UCSD-AML1 (cell line): Measurements from ENCODE around the gene JDP2.
A peak's percentile ranks its signal among the peaks of the same experiment; 100 is the strongest.

Experiments used
- DNase-seq: peaks from one replicate; lab custom pipeline; 2025; ENCODE audit not compliant: unreplicated experiment; lab: John Stamatoyannopoulos, UW

JDP2 gene

DNA sequence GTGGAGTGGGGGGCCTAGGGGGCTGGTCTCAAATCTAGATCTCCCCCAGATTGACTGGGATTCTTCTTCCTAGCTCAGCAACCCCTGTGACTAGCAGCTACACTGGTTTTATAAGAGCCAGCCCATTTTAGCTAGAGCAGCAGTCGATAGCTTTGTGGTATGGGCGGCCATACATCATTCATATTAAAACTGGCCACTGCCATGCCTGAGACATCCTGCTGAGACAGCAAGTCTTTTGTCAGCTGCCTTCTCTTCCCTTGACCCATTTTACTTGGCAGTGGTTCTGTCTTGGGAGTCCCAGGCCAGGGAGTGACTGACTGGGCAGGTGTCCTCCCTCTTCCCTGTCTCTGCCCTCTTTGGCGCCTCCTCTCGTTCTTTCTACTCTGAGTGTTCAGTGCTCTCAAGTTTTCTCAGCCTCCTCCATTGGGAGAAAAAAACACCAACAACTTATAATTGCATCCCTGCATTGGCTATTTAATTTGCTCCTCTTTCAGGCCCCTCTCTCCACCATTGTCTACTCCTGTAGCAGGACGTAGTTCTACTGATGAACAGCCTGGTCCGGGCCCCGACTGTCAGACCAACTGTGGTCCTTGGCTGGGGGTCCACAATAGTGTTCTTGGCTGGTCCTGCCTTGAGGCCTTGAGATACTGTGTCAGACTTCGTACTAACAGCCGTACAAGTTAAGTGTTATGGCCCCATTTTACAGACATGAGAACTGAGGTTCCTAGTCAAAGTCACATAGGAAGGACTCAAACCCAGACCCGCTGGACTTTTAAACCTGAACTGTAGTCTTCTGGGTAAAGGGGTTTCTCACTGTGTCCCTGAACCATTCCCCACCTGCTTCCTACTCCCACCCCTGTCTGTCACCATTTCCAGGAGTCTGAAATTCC is 18.3 kb upstream of the JDP2 start:
- no peak for DNase-seq

DNA sequence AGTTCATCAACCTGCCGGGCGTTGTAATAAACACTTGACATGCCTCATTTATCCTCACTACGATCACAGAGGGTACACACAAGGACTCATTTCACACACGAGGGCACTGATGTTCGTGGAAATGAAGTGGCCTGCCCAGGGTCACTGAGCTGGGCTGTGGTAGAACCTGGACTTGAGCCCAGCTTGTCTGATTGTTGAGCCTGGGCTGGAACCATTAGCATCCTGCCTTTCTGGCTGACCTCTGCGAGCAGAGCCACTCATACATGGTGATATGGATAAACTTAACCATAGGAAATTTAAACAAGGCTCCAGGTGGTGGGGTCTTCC is 16.6 kb upstream of the JDP2 start:
- no peak for DNase-seq

DNA sequence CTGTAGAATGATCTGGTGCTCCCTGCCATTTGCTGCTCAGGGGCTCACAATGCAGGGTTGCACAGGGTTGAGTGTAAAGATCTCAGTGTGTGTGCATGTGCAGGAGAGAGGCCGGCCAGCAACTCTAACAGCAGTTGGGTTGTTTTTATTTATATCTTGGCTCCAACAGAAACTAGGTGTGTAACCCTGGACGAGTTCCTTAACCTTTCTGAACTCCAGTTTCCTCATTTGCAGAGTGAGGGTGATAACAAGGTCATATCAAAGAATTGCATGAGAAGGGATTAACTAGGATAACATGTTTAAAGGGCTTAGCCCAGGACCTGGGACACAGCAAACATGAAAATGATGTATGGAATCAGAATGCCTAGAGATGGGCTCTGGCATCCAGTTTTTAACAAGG is 14.8 kb upstream of the JDP2 start:
- no peak for DNase-seq

DNA sequence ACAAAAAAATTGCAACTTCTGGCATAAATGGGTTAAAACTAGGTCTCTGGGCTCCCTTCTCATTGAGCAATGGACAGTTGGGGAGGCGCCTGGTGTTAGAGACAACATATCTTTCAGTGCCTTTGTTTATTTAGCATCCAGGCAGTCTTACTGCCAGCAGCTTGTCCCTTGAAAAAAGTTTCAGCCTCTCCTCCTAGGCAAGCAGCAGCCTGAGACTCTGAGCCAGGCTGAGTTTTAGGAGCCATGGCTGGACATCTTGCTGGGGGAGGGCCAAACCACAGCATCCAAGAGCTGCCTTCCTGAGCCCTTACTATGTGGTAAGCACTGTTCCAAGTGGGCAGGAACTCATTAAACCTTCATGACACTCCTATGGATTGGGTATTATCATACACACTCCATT is 10.1 kb upstream of the JDP2 start:
- DNase-seq: no peak

DNA sequence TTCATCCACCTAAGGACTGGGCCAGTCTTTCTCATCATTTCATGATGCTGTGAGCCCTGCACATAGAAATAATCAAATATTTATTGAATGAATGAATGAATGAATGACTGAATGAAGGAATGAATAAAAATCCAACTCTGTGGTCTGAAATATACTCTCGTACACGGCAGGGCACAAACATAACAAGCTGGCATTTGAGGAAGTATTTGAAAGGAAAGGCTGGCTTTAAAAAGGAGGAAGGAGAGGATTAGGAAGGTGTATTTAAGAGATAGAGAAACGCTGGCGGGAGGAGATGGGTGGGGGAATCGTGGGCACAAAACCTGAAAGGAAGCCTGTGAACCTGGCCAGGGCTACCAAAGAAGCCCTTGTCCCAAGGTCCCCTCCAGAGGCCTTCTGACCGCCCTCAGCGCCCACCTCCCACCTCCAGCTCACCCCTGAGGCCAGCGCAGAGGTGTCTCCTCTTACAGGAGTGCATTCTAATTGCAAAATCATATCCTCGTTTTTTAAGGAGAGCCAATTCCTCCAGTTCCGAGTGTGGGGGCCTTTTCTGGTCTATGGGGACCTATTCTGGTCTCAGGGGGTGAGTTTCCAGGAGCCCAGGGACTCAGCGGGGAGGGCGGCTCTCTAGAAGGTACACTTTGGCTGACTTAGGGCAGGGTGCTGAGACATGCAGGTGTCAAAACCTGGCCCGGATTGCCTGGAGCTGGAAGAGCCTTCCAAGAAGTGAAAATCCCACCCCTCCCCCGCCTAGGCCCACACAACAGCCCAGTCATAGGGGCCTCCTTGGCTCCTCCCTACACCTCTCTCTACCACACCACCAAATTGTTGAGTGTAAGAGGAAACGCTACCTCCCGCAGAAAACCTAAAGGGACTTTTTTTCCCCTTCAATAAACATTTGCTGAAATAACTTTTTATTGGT is 8.7 kb upstream of the JDP2 start:
- peak; percentile 63 for DNase-seq

DNA sequence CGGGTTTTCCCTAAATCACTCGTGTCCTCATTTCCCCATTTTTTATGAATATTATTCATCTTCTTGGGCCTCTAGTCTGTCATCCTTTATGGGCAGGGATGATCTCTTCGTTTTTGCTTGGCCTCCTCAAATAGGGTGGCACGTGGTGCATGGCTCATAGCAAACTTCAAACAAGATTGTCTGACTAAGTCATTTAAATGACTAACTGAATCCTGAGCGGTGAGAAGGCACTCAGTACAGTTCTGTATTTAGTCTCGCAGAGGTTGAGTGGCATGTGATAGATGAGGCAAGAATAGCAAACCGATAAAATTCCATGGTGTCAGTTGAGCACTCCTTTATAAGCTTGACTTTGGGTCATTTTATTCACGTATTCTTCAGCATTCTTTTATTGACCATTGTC is 5.7 kb upstream of the JDP2 start:
- DNase-seq: no peak

DNA sequence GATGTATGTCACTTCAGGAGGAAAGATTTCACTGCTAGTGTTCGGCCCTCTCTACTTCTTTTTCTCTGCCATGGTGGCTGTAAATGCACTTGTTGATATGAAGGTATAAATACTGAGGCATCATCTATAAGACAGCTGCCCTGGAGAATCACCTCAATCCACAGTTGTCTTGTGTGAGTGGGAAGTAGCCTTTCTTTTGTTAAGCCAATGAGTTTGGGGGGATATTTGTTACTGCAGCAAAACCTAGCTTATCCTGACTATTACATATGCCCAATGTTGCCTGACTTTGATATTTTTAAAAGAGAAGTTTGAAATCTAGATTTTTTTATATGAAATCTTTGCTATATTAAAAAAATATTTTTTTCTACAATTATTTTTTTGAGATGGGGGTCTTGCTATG is 3.3 kb upstream of the JDP2 start:
- DNase-seq: no peak

DNA sequence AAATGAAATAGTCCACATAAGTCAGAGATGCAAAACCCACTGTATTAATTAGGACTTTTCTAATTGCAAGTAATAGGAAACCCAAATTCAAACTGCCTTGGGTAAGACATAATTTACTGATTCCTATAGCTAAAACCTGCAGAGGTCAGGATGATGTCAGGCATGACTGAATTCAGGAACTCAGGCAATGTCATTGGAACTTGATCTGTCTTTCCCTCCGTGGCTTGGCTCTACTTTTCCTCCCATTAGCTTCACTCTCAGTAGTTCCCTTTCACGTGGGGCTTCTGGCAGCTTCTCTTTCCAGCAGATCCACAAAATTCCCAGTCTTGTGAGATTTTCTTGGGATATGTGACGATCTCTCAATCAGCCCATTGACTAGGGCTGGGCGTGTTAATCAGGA is 2.4 kb upstream of the JDP2 start:
- DNase-seq: no peak

DNA sequence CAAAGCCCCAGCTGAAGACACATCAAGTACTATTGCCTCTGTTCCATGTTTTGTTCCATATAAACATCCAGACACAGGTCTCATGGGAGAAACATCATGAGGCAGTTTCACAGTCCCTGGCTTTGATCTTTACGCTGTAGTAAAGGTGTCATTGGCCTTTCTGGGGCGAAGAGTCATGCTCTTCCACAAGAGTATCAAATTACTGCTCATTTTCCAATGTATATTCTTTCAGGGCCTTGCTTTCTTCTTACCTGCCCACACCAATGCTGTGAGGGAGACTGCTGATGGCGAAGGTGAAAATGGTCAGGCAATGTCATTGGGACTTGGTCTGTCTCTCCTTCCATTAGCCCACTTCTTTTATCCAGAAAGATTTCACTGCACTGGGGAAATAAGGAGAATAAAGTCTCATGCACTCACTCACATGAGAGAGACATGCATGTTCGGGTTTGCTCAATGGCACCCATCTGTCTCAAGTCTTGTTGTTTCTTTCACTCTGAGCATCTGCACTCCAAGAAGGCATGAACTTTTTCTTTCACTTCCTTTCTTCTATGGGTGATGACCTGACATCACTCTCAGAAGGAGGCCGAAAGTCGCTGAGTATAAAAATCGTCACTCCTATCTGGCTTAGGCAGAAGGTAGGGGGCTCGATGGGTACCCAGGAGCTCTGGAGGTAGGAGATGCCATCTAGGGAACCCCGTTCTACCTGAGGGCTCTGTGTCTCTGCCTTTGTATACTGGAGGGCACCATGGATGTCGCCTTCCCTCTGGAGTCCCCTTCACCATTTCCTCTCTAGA is 1.3 kb upstream of the JDP2 start:
- DNase-seq: no peak

DNA sequence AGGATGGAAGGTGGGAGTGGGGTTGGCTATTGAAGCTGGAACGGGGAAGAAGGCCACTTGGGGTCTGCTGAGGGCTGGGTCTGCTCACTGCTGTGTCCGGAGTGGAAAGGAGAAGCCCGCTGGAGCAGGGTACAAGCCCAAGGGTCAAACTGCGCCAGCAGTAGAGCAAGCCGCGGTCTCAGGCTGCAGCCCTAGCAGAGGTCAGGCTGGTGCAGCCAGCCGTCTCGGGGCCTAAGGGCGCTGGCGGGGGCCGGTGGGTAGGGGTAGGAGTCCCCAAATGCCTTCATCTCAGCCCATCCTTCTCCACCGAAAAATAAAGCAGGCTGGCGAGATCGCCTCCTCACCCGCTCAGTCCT is 718 bp upstream of the JDP2 start:
- DNase-seq: no peak

DNA sequence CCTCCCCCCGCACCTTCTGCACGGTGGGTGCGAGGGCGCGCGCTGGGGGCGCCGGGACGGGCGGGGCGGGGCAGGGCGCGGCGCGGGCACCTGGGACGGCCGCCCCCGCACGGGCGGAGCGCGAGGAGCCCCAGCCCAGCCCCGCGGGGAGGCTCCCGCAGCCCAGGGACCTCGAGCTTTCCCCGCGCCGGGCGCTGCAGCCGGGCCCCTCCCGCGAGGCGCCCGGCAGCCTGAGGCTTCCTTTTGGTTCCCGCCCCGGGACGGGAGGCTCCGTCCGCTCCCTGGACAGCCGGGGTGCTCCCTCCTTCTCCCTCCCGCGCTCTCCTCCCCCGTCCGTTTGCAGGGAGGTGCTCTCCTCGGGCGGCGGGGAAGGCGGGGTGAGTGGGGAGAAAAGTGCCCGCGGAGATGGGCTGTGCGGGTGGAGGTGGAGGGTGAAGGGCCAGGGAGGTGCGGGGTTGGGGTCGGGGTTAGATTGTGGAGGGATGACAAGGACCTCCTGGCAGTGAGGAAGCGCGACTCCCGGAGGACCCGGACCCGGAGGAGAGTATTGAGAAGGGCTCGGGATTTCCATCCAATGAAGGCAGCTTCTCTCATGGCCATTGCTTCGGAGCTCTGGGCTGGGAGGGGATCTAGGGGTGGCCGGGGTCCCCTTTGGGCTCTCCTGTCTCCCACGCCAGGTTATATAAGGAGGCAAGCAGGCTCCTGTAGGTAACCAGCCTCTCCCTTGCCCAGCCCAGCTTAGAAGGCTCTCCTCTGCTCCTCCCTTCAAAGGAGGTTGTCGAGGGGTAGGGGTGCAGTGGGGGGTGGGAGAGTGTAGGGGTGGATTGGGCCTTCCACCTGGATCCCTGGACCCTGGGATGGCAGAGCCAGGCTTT is 645 bp downstream of the JDP2 start:
- DNase-seq: peak; percentile 36

DNA sequence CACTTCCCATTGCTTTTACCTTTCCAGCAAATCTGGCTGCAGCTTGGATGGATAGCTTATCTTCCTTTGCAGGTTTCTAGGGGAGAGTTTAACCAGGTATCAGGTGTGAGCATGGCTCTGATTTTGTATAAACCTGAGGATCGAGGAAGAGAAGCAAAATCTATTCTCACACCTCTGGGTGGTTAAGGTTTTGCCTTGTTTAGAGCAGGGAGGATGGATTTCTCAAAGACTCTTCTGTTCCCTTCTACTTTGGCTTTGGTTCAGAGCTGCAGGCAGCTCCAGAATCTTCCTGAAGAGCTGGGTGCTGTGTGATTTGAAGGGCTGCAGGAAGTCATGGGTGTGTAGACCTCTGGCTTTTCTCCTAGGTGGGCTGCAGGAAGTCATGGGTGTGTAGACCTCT is 1.7 kb downstream of the JDP2 start:
- DNase-seq: no peak

DNA sequence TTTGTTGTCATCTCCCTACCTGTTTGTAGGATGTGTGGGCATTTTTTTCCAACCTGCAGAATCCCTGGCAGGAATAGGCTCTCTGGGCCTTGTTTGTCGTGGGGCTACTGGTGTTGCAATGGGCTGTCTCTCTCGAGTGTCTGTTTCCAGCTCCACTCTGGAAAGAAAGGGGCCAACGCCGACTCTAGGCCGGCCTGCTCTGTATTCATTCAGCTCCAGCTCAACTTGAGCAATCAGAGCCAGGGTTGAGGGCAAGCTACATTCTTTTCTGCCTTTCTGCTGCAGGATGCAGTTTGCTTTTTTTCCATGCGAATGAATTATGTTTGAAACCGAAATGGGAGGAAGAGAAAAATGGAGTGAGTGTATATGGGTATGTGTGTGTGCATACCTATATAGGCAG is 2.3 kb downstream of the JDP2 start:
- no peak for DNase-seq

DNA sequence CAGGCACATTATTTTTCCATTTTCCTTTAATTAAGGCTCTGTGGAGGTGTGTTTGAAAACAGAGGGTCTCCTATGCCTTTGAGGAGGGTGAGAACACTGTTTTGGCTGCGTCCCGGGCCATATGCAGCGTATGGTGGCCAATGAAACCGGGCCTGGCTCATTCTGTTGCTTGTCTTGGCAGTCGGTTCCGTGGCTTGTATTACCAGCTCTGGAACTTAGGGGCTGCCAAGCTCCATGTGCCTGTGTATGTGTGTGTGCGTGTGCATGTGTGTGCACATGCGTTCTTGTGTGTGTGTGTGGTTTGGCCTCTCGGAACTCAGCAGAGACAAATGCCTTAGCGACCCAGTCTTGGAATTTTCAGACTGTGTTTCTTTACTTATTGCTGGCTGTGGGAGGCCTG is 2.7 kb downstream of the JDP2 start:
- DNase-seq: no peak

DNA sequence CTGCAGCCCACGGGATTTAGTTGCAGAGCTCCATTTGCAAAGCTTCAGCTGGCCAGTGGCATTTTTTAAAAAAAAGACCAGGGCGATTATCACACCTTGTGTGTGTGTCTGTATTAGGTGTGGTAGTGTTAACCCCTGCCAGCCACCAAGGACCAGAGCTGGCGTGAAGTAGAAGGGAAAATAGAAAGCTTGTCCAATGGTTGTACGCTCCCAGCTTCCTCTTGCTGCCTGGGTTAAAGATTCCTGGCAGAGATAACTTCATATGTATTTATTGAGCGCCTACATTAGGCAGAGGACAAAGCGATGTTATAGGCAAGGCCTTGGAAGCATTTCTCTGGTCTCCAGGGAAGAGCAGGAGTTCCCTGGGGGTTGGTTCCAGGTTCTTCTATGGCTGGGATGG is 3.2 kb downstream of the JDP2 start:
- no peak for DNase-seq

DNA sequence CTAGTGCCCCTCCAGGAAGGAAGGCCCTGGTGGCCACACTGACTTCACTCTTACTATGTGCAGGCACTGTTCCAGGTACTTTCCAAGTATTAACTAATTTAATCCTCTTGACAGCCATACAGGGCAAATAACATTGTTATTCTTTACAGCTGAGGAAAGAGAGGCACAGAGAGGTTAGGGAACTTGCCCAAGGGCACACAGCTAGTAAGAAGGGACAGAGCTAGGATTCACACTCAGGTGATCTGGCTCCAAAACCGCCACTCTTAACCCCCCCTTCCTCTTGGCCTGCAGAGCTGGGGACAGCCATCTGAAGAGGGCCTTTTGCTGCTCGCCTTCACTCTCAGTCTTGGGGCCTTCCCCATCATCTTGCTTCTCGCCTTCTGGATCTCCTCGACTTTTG is 4.0 kb downstream of the JDP2 start:
- no peak for DNase-seq

DNA sequence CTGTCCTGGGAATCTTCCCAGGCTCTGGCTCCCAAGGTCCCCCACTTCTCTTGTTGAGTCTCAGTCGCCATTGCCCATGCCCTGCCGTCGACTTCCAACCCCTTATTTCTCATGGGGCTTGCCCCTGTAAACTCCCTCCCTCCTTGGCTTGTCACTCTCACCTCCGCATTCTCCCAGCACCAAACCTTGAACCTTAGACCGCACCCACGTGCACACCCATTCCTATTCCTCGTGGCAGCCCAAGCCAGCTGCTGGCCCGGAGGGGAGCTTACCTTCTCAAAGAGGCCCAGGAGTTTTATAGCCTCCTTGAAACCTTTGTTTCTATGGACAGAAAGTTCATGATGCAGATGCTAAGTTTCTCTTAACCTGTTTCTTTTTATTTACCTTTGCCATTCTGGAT is 4.6 kb downstream of the JDP2 start:
- no peak for DNase-seq

DNA sequence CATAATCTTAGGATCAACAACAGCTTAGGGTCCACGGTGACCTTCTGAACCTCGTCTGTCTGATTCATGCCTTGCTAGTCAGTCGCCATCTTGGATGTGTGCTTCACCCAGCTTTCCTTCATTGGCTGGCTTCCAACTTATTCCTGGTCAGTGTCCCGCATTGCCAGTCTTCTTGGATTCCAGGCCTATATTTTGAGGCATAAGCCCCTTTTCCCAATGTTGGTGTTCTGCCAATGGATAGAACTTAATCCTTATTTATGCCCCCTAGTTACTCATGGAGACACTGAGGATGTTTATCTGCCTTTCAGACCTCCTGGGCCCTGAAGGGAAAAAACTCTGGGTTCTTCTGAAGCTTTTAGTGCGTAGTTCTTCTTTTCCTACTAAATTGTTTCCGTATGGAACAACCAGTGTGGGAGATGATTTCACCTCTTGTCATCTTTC is 5.8 kb downstream of the JDP2 start:
- no peak for DNase-seq

DNA sequence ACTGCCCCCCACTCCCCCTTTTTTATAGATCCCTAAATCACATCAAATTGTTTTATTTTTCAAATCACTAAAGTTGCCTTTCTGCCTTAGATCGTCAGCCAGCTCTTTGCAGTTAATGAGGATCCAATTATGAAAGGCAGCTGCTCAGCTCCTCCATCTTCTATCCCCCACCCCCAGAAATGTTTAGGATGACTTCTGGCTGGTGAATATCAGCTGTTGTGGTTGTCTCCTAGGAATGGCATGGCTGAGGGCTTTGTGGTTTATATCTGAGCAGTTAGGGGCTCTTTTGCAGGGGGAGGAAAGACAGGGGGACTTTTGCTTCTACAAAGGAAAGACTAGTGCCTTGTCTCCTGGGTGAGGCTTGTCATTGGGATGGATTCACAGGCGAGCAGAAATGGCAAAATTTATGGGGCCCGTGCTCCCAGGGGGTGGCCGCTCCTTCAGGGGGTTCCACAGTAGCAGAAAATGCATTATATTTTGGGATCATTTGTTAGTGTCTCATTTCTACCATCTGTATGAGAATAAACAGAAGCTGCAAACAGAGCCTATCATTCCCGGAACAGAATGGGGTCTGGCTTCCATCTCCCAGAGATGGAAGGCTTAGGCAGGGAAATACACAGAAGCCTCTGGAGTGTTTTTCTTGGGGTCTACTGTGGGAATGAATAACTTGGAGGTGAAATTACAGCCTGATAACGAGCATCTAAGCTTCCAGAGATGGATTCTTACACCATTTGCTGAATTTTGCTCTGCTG is 6.5 kb downstream of the JDP2 start:
- no peak for DNase-seq

DNA sequence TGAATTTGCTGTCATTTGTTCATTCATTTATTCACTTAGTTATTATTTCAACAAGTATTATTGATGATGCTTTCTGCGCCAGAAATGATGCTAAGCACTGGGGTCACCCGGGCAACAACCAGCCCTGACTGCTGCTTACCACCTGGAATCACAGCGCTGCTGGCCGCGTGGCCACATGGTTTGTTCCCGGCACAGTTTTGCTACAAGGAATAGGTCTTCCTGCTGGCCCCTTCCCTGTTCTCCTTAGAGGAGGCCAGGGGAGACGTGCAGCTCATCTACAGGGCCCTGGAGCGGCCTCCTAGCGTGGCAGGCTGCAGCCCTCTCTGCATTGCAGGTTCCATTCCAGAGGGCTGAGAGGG is 7.0 kb downstream of the JDP2 start:
- no peak for DNase-seq
